CD4-positive, alpha-beta memory T cell (primary cell): ENCODE results near the gene SLC22A23. TPM values are rescaled to one million over a fixed set of nuclear protein-coding genes. Genes with fewer than 3 reads are reported as not detected.

ENCODE experiments used
- CTCF ChIA-PET: fragments of 350-600 bp; sonication (Branson Sonifier 250); formaldehyde crosslinking; loops from one replicate; lab custom pipeline; 2021; ENCODE audit warnings: inconsistent platforms; ENCODE audit not compliant: partially characterized antibody; lab: Charles Lee
- POLR2A ChIA-PET: fragments of 350-600 bp; sonication (Branson Sonifier 250); formaldehyde crosslinking; loops from one replicate; lab custom pipeline; 2021; ENCODE audit not compliant: partially characterized antibody; lab: Charles Lee
- DNase-seq, 5 donors: peaks; one replicate each; pipeline versions ENCODE4 v3.0.0 to v3.0.0-alpha.2; 2020 to 2022; ENCODE audit warnings: mixed read lengths in 1 of 5
- H3K27ac ChIP-seq: one replicate; pipeline ENCODE4 v1.7.0; 2013; ENCODE audit warnings: low read depth, low read length
- H3K27me3 ChIP-seq: 2 replicates; pipeline ENCODE4 v1.7.0; 2013; ENCODE audit warnings: mild to moderate bottlenecking, low read length, moderate library complexity; ENCODE audit not compliant: insufficient read depth
- H3K36me3 ChIP-seq: 2 replicates; pipeline ENCODE4 v1.7.0; 2013; ENCODE audit warnings: mild to moderate bottlenecking, low read length, moderate library complexity; ENCODE audit not compliant: insufficient read depth
- H3K4me1 ChIP-seq: 2 replicates; pipeline ENCODE4 v1.7.0; 2013; ENCODE audit warnings: mild to moderate bottlenecking, low read length, moderate library complexity; ENCODE audit not compliant: insufficient read depth
- H3K4me3 ChIP-seq, 2 donors: one replicate each; pipeline ENCODE4 v1.7.0; 2013; ENCODE audit warnings: low read length in 2 of 2, mild to moderate bottlenecking in 1 of 2
- H3K9me3 ChIP-seq, 2 donors: one replicate each; pipeline ENCODE4 v1.7.0; 2013; ENCODE audit warnings: low read length in 2 of 2, control low read depth in 1 of 2; ENCODE audit not compliant: control insufficient read depth in 1 of 2
- H3K27ac Mint-ChIP-seq, 7 donors: one replicate each; pipeline ENCODE4 v1.8.0; 2020 to 2021; ENCODE audit warnings: mixed read lengths in 7 of 7, mild to moderate bottlenecking in 6 of 7, inconsistent platforms in 3 of 7, moderate library complexity in 3 of 7
- H3K27me3 Mint-ChIP-seq, 2 donors: one replicate each; pipeline ENCODE4 v1.8.0; 2020 to 2021; ENCODE audit warnings: mixed read lengths in 2 of 2
- H3K36me3 Mint-ChIP-seq, 2 donors: one replicate each; pipeline ENCODE4 v1.8.0; 2020 to 2021; ENCODE audit warnings: mixed read lengths in 2 of 2, inconsistent platforms in 1 of 2, mild to moderate bottlenecking in 1 of 2
- H3K4me1 Mint-ChIP-seq, 4 donors: one replicate each; pipeline ENCODE4 v1.8.0; 2020 to 2021; ENCODE audit warnings: mixed read lengths in 4 of 4, mild to moderate bottlenecking in 1 of 4
- H3K4me3 Mint-ChIP-seq, 8 donors: one replicate each; pipeline ENCODE4 v1.8.0; 2020 to 2021; ENCODE audit warnings: mixed read lengths in 8 of 8, mild to moderate bottlenecking in 7 of 8, moderate library complexity in 6 of 8, inconsistent platforms in 3 of 8
- H3K9me3 Mint-ChIP-seq, 8 donors: one replicate each; pipeline ENCODE4 v1.8.0; 2020 to 2021; ENCODE audit warnings: mixed read lengths in 8 of 8, mild to moderate bottlenecking in 5 of 8, inconsistent platforms in 3 of 8, moderate library complexity in 1 of 8
- intact Hi-C: fragments of 100-400 bp; cut with micrococcal nuclease; formaldehyde crosslinking; loops from one replicate; pipeline ENCODE4 v1.15.1; 2023
- polyA plus RNA-seq, 2 donors: library from polyadenylated mRNA; unstranded; fragments of 300-500 nt; fragmentation: Illumina TruSeq; gene quantifications; one replicate each; pipeline ENCODE4 v1.2.3, GENCODE V29; 2021
- total RNA-seq, 2 experiments: library from RNA; stranded (reverse); gene quantifications; one replicate each; pipeline ENCODE4 v1.2.3, GENCODE V29; 2021

The SLC22A23 gene
- total and polyA plus RNA-seq, 4 experiments from 2014 or later, result 0.32 to 12.5 (median 5.7) TPM

DNA sequence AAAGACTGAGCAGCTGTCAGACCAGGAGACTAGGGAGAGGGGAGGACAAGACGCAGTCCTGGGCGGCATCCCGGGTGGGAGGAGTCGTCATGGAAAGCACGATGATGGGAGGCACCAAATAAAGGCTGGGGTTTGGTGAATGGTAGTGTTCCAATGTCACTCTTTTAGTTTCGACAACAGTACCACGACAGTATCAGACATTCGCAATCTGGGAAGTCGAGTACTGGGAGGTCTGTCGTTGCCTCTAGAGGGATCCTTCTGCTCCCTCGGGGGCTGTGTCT, 166.0 kb downstream of the SLC22A23 start:
- H3K9me3 Mint-ChIP-seq, result no peaks in the 10 kb centered on the region
- no peak overlapping the region for H3K4me3 ChIP-seq
- H3K4me1 ChIP-seq, result no peaks in the 10 kb centered on the region
- H3K27ac ChIP-seq, result no peak overlapping the region
- no peak overlapping the region for H3K27ac Mint-ChIP-seq
- H3K36me3 ChIP-seq, result no peaks in the 10 kb centered on the region
- ChIA-PET POLR2A (no interaction called here), CTCF (interaction anchor here (0.9 kb wide), 1 partner anchor 11 kb away, joined by 3 read pairs; no protein-coding TSS in a partner anchor)
- no peaks in the 10 kb centered on the region for H3K27me3 Mint-ChIP-seq
- intact Hi-C loops, result no loop called here
- peaks cover 0 to under 1% of the 10 kb centered on the region in 2 donors for H3K36me3 Mint-ChIP-seq
- no peak for DNase-seq
- H3K4me3 Mint-ChIP-seq, result no peak overlapping the region
- no peaks in the 10 kb centered on the region for H3K27me3 ChIP-seq
- H3K4me1 Mint-ChIP-seq, result peaks cover 0 to 4% (median 0%) of the 10 kb centered on the region in 4 donors
- no peaks in the 10 kb centered on the region for H3K9me3 ChIP-seq

DNA sequence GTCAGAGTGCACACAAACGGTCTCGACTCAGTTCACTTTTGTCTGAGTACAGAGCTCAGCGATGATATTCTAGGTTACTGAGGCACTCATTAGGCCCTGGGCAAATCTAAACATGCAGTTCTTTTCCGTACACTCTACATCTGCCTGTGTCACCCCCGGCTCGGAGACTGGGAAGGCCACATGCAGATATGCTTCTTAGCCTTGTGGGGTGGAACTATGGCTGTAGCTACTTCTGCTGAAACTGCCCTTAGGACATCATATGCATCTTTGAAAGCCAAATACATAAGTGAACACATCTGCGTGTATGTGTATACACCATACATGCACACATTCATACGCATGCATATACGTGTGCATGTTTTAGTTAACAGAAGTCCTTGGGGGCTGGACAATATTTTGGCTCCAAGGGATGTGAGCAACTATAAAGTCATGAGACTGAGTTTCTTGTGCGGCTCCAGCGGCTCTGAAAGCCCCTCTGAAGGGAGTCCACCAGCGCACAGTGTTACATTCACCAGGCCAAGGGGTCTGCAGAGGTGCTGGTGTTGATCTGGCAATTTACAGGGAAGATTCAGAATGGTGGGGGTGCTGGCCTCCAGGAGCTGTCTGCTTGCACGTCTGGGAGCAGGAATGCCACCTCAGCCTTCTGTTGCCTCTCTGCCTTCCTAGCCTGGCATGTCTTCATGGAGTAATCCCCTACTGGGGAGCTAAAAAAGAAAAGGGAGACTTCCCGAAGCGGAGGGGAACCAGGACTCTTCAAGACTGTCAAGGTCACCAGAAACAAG, 166.5 kb downstream of the SLC22A23 start:
- ChIA-PET POLR2A (no interaction called here), CTCF (interaction anchor here (0.8 to 1.1 kb wide), 4 partner anchors 11 to 434 kb away, joined by 3 to 4 read pairs (median 4); no protein-coding TSS in a partner anchor)
- no peak overlapping the region for H3K4me3 Mint-ChIP-seq

DNA sequence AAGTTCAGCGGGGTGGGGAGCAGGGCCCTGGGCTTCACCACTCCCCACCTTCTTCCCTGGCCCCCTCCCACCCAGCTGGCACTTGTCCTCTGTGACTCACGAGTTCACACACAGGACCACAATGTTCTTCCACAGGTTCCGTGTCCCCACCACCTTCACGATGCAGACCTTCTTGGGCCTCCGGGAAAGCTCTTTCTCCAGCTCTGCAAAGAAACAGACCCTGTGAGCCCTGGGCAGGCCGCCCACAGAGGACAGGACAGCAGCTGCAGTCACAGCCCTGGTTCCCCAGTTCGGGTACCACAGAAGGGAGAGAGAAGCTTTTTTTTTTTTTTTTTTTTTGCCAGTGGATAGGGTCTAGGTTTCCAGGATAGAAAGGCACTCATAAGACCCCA, 167.2 kb downstream of the SLC22A23 start:
- DNase-seq, result no peak
- peak overlapping the region in 2 of 7 donors; percentile 51 to 64 for H3K27ac Mint-ChIP-seq
- H3K9me3 Mint-ChIP-seq, result no peaks in the 10 kb centered on the region
- no peaks in the 10 kb centered on the region for H3K4me1 ChIP-seq
- no peaks in the 10 kb centered on the region for H3K27me3 ChIP-seq
- no peaks in the 10 kb centered on the region for H3K36me3 ChIP-seq
- POLR2A ChIA-PET, result no interaction called here
- no peak overlapping the region for H3K27ac ChIP-seq
- H3K36me3 Mint-ChIP-seq, result peaks cover 0 to 5% of the 10 kb centered on the region in 2 donors
- H3K27me3 Mint-ChIP-seq, result no peaks in the 10 kb centered on the region
- H3K4me3 ChIP-seq, result no peak overlapping the region
- intact Hi-C loops, result no loop called here
- no peaks in the 10 kb centered on the region for H3K9me3 ChIP-seq
- H3K4me1 Mint-ChIP-seq, result peaks cover 0 to 4% (median 2%) of the 10 kb centered on the region in 4 donors
- H3K4me3 Mint-ChIP-seq, result no peak overlapping the region
- CTCF ChIA-PET, result interaction anchor here (0.8 to 1.4 kb wide), 4 partner anchors 10 to 688 kb away, joined by 3 to 4 read pairs (median 4); no protein-coding TSS in a partner anchor

More for the DNA sequence above, 166.5 kb downstream of the SLC22A23 start:
- Mint-ChIP-seq H3K9me3 (no peaks in the 10 kb centered on the region), H3K27ac (peak overlapping the region in 2 of 7 donors; percentile 48 to 64), H3K27me3 (no peaks in the 10 kb centered on the region), H3K4me1 (peaks cover 0 to 4% (median 0%) of the 10 kb centered on the region in 4 donors), H3K36me3 (peaks cover 0 to 4% of the 10 kb centered on the region in 2 donors)
- H3K4me1 ChIP-seq, result no peaks in the 10 kb centered on the region
- no peak for DNase-seq
- intact Hi-C loops, result no loop called here
- no peak overlapping the region for H3K4me3 ChIP-seq
- H3K36me3 ChIP-seq, result no peaks in the 10 kb centered on the region
- no peaks in the 10 kb centered on the region for H3K27me3 ChIP-seq
- no peak overlapping the region for H3K27ac ChIP-seq
- no peaks in the 10 kb centered on the region for H3K9me3 ChIP-seq

DNA sequence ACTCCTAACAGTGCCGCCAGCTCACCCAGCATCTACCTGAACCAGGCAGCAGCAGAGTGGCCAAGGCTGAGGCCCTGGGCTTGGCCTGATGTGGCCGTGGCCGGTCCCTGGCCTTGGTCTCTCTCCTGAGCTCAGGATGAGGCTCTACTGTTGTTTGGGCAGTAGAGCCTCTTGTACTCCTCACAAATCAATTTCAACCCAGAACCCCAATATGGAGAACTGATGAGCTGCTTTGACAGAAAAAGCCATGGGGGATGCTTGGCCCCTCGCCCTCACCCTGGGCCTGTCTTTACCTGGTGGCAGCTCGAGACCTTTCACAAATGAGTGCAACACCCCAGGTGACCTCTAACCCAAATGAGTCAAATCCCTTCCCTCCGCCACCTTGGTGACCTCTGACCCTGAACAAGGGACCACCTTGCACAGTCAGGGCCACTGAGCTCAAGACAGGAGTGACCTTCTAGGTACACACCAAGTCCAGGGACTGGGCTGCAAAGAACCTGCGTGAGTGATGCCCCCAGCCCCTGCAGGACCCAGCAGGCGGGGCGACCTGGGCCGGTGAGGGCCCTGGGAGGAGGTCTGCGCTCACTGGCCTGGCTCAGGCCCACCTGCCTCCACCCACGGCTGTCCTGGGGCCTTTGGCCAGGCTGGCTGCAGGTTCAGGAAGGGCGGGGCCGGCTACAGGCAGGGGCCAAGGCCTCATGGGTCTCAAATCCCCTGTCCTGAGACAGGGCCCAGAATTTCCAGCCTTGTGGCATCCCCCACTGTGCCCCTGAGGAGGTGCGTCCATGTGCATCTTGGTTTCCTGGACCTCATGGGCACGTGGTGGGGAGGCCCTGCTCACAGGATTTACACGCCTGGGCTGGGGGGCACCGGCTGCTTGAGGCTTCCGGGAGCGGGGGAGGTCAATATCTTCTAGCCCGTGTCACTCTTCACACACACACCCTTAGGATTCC, 167.9 kb downstream of the SLC22A23 start:
- no peak overlapping the region for H3K27ac Mint-ChIP-seq

DNA sequence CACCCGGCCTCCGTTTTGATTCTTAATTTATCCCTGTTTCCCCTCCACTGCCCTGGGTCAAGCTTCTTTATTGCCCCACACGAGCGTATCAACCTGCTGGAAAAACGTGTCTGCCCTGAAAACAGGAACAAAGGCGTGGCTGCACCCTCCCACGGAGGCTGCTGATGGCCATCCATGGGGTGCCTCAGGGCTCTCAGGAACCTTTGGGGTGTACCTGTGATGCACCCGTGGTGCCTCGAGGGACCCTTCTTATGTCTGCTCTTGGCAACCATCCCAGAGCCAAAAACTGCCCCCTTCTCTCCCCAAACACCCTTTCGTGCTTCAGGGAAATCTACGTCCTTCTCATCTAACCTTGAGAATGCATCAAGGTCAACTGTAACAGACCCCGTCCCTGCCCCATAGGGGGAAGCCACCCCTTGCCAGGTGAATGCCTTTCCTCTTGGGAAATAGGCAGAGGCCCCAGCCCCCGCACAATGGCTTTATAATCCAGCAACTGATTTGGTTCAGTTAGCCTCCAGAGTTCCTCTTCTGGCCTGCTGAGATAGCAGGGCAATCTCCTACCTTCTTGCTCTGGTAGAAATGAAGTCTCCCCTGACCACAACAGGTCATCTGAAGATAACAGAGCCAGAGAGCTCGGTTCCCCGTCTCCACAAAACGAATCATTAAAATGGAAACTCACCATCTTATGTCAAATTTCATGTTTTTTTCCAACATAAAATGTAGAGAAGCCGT, 168.7 kb downstream of the SLC22A23 start:
- intact Hi-C loops, result no loop called here
- POLR2A ChIA-PET, result no interaction called here
- Histone ChIP-seq H3K4me3 (no peak overlapping the region), H3K4me1 (no peaks in the 10 kb centered on the region), H3K9me3 (no peaks in the 10 kb centered on the region), H3K36me3 (no peaks in the 10 kb centered on the region), H3K27ac (no peak overlapping the region), H3K27me3 (no peaks in the 10 kb centered on the region)
- H3K27me3 Mint-ChIP-seq, result no peaks in the 10 kb centered on the region
- H3K9me3 Mint-ChIP-seq, result no peaks in the 10 kb centered on the region
- H3K27ac Mint-ChIP-seq, result peak overlapping the region in 3 of 7 donors; percentile 42 to 66 (median 58)
- peaks cover 0 to 10% of the 10 kb centered on the region in 2 donors for H3K36me3 Mint-ChIP-seq
- CTCF ChIA-PET, result interaction anchor here (1.4 kb wide), 1 partner anchor 690 kb away, joined by 3 read pairs; no protein-coding TSS in a partner anchor
- peaks cover 0 to 5% (median 3%) of the 10 kb centered on the region in 4 donors for H3K4me1 Mint-ChIP-seq
- no peak for DNase-seq
- H3K4me3 Mint-ChIP-seq, result no peak overlapping the region

More for the DNA sequence above, 167.9 kb downstream of the SLC22A23 start:
- DNase-seq, result no peak
- no peaks in the 10 kb centered on the region for H3K27me3 ChIP-seq
- no peak overlapping the region for H3K27ac ChIP-seq
- H3K9me3 Mint-ChIP-seq, result no peaks in the 10 kb centered on the region
- H3K4me1 Mint-ChIP-seq, result peaks cover 0 to 5% (median 2%) of the 10 kb centered on the region in 4 donors
- peaks cover 0 to 6% of the 10 kb centered on the region in 2 donors for H3K36me3 Mint-ChIP-seq
- H3K4me3 ChIP-seq, result no peak overlapping the region
- CTCF ChIA-PET, result interaction anchor here (0.8 to 1.4 kb wide), 2 partner anchors 126 to 689 kb away, joined by 3 read pairs; no protein-coding TSS in a partner anchor
- intact Hi-C loops, result no loop called here
- no peaks in the 10 kb centered on the region for H3K27me3 Mint-ChIP-seq
- POLR2A ChIA-PET, result no interaction called here
- H3K4me3 Mint-ChIP-seq, result no peak overlapping the region
- no peaks in the 10 kb centered on the region for H3K36me3 ChIP-seq
- H3K9me3 ChIP-seq, result no peaks in the 10 kb centered on the region
- H3K4me1 ChIP-seq, result no peaks in the 10 kb centered on the region

DNA sequence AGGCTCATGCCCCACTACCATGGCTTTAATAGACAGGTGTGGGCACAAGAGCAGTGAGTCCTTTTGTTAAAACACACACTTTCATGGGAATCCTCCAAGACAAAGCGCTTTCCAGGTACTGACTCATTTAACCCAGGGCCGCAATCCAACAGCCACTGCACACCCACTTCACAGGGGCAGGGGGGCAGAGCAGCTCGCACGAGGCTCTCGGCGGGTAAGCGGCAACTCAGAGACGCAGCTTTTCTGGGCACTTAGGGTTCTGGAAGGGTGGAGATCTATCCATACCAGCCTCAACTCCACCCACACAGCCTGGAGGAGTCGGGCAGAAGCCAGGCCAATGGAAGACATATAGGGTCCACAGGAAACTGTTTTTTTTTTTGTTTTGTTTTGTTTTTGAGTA, 169.5 kb downstream of the SLC22A23 start:
- no peaks in the 10 kb centered on the region for H3K27me3 Mint-ChIP-seq
- H3K4me1 Mint-ChIP-seq, result peaks cover 0 to 5% (median 3%) of the 10 kb centered on the region in 4 donors
- Histone ChIP-seq H3K4me1 (no peaks in the 10 kb centered on the region), H3K27me3 (no peaks in the 10 kb centered on the region), H3K36me3 (peaks cover 4% of the 10 kb centered on the region), H3K27ac (no peak overlapping the region), H3K9me3 (no peaks in the 10 kb centered on the region), H3K4me3 (no peak overlapping the region)
- ChIA-PET POLR2A (no interaction called here), CTCF (no interaction called here)
- H3K9me3 Mint-ChIP-seq, result no peaks in the 10 kb centered on the region
- H3K36me3 Mint-ChIP-seq, result peaks cover 0 to 16% of the 10 kb centered on the region in 2 donors
- no peak overlapping the region for H3K4me3 Mint-ChIP-seq
- intact Hi-C loops, result no loop called here
- no peak for DNase-seq
- peak overlapping the region in 1 of 7 donors; percentile 47 for H3K27ac Mint-ChIP-seq
